GM21367 (cell line): ENCODE measurements around the gene CACNA2D1.

ENCODE experiments used
- ATAC-seq: cut with Tn5 transposase; IDR thresholded peaks from one replicate; pipeline ENCODE4 v1.9.1; 2021; ENCODE audit not compliant: unreplicated experiment

The CACNA2D1 gene

DNA sequence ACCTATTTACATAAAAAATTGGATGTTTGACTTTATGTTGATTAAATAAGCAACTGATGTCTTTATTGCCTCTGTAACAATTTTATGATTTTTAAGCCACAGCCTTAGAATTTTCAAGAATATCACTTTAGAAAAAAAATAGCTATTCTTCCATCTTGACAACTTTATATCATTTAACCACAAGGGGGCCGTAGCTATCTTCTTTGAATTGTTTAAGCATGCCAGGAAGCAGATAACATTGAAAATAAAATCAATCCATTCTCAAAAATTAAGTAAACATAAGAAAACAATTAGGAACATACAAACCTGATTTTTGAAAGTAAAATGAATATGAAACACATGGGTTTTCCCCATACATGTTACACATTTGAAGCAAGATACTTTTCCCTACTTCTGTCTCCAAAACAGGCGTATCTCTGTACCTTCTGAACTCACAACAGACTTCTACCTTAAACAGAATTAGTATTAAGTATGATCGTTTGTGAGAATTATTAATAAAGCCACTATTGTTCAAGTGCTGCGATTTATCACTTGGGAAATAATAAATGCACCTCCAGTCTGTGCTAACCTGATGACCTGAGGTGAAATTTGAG lies 209.0 kb downstream of the CACNA2D1 start:
- ATAC-seq: no peak

DNA sequence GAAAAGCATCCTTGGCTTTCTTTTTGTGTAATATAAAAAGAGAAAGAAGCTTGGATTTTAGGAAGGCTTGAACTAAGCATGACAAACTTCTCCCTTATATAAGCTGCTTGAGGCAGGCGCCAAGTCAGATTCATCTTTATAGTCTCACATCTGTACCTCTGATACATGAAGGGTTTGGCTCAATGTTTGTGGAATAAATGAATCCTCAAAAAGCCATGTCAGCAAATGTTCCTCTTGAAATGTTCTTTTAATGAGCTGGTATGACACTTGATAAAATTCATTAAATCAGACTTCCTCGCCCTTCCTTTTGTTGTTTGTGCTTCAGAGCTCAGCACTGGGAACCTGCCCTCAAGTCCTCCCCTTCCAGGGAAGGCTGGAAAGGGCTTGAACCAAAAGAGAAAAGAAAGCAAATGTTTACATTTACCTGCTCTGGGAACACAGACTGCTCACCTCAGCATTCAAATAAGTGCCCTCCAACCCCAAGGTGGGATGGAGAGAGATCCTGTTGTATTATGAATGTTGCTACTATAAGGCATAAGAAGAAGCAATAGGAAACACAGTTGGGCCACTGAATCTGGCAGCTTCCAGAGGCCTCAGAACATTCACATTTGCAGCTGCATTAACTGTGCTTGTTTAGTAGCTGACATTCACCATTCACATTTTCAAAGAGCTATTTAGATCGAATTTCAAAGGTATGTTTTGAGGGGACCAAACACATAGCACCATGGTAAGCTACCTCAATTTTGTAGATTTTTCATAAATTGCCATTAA lies 212.6 kb downstream of the CACNA2D1 start:
- no peak for ATAC-seq

DNA sequence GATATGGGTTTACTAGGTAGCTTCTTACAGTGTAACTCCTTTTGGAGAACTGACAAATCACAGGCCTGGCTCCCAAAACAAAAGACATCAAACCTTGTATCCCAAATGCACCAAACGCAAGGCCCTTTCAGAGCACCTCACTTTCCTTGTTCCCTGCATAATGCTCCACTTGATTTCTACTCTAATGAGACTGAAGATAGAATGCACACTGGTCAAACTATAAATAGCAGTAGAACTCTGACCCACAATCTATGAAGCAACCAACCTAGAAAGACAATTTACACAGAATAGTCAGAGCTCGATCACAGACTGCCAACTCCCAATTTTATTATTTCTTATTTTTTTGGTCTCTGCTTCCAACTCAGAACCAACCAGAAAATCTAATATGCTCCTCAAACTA lies 214.4 kb downstream of the CACNA2D1 start:
- ATAC-seq: no peak

DNA sequence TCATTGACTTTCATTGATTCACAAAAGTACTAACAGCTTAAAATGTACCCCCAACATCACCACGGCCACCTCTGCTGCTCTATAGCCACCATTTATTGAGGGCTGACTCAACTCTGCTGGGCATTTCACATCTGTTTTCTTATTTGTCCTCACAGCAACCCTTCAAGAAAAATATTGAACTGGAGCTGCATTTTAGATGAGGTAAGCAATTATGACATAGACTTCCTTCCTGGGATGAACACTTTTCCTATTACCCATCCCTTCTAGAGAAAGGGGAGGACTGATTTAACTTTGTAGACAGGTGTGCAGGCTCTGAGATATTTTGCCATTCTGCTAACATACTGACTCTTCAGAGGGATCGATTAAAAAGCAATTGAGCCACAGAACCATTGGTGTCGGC lies 217.4 kb downstream of the CACNA2D1 start:
- no peak for ATAC-seq

DNA sequence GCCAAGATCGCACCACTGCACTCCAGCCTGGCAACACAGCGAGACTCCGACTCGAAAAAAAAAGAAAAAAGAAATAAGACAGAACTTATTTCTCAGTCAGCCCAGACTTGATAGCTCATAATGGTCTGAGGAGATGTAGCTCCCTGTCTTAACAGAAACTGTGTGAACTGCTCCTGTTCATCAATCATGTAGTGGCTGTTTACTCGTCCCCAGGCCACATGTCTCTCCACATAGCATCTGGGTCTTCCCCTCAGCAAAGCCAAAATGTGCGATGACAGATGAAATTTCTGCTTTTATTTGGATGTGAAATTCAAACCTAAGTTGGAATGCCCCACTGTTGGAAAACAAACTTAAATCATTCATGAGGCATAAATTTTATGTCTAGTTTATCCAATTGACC lies 219.0 kb downstream of the CACNA2D1 start:
- no peak for ATAC-seq

DNA sequence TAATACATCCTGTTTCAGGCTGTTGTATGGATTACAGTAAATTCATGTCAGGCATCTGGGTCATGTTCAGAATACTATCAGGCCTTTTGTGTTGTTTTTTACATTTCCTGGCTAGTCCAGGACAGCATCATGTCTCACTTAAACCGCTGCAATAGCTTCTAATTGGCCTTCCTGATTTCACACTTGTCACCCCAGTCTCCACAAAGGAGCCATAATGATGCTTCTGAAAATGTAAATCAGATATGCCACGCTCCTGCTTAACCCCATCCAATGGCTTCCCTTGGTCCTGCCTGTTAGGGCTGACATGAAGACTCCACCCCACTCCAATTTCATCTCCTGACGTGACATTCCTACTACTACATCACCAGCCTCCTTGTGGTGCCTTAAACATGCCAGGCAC lies 220.0 kb downstream of the CACNA2D1 start:
- ATAC-seq: no peak

DNA sequence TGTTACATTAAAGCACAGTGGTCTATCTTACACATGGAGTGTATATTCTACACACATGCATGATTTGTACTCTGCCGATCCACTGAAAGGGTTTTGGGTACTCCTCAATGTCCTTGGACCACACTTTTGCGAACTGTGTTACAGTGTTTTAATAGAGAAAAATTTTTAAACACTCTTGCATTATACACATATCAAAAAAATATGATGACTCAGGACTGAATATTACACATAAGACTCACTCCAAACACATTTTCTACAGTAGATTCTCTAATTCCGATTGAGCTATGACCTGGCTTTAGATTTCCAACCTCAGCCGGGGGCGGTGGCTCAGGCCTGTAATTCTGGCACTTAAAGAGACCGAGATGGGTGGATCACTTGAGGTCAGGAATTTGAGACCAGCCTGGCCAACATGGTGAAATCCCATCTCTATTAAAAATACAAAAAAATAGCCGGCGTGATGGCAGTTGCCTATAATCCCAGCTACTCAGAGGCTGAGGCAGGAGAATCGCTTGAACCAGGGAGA lies 222.4 kb downstream of the CACNA2D1 start:
- ATAC-seq: no peak

DNA sequence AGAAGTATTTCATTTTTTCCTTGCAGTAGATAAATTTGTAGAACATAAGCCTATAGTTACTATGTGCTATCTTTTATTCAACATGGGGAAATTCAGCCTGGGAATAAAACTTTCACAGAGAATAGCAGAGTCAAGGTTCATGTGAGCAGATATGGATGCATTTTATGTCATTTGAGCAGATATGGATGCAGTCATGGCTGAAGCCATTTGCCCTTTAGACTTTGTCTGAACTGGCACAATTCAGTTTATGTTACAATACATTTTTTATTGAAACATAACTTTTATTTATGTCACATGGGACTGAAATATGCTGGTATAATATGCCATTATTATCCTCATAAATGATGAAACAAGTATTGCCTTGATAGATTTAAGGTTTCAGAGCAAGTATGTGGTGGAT lies 231.1 kb downstream of the CACNA2D1 start:
- no peak for ATAC-seq

DNA sequence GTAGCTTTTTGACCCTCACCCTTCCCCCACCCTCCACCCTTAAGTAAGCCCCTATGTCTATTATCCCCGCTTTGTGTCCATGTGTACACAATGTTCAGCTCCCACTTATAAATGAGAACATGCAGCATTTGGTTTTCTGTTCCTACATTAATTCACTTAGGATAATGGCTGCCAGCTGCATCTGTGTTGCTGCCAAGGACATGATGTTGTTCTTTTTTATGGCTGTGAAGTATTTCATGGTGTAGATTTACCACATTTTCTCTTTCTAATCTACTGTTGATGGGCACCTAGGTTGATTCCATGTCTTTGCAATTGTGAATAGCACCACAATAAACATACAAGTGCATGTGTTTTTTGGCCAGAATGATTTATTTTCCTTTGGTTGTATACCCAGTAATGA lies 232.2 kb downstream of the CACNA2D1 start:
- no peak for ATAC-seq

DNA sequence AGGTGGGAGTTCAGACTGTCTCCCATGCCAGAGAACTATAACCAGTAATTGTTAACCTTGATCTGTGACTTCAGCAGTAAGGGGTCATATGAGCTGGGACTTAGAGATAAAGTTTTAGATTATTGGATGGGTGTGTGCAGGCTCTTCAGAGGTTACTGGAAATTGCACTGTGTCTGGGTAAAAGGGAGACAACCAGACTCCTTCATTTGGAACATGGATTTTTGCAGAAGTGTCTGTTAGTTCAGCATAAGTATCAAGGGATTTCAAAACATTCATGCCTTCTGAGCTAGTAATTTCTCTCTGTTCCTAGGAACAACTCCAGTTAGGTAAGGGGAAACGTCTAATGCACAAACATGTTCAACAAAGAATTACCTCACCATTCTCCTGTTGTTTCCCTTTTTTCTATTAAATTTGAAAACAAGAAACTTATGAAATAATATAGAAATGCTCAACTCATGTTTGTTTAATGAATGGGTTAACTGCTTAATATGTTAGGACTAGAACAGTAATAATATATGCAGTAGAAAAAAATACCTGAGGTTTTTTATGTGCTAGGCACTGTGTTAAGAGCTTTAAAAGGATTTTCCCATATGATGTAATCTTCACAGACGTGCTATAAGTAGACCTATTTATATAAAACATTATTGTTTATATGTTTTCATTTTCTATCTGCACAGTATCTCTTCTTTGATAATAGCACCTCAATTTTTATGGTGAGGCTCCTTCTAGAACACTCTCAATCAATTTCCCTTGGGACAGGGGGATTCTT lies 233.0 kb downstream of the CACNA2D1 start:
- no peak for ATAC-seq

DNA sequence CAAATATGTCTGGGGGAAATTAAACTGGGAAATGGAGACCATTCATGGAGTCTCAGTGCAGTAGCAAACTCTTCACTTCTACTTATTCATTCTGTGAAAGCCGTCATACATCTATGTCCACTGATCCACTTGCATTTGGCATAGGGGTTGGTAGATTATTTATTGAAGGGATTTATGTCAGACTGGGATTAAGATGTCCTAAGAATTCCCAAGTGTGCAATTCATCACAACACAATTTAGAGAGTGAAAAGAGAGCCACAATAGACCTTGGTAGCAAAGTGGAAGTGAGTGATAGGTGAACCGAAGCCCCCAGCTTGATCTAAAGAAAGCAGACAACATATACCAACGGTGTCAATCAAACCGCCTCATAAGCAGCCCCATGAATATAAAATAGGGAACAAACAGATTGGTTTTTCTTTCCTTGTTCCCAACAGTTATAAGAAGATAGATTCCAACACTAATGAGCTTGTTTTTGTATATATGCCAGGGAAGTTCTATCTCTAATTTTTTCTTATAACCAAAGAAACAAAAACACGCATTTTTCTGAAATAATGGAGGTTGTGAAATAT lies 234.3 kb downstream of the CACNA2D1 start:
- no peak for ATAC-seq

DNA sequence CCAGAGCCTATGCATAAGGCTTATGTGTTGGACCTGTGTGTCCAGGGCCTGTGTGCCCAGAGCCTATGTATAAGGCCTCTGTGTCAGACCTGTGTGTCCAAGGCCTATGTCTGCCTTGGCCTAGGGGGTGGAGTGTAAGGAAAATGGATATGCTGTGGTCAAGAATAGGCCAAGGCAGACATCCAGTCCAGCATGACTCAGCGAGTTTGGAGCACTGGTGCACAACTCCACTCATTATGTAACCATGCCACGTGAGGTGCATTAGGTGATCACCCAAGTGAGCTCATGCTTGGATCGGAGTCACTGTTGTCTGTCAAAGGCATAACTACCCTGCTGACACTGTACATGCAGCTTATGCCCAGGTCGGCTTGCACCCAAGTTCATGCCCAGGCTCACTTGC lies 238.9 kb downstream of the CACNA2D1 start:
- no peak for ATAC-seq

DNA sequence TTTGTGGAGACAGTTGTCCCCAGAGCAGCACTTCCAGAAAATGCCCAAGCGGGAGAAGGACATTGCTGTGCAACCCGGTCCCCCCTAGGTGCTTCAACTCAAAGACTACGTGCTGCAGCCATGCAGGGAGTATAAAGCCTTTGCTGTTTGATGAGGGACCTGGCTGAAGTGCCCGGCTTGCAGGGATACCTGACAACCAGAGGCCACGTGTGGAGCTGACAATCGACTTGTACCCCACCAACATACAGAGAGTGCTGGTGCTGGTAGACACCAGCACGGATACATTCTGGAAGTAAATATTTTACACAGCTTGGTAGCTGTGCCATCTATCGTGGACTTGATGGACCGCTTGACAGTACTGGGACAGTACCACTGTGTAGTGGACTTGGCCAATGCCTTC lies 240.6 kb downstream of the CACNA2D1 start:
- no peak for ATAC-seq

DNA sequence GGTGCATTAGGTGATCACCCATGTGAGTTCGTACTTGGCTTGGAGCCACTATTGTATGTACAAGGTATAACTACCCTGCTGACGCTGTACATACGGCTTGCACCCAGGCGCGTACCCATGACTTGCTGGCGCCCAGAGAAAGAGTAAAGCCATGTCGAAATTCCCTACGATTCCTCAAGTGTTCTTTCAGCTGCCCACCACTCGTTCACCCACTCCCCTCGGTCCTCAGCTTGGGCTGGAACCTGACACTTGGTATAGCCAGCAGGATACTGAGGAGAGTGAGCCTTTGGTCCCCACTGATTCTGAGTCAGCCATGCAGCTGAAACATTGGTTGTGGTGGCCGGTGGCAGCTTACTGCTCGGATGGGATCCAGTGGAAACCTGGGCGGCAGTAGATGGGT lies 241.5 kb downstream of the CACNA2D1 start:
- no peak for ATAC-seq

DNA sequence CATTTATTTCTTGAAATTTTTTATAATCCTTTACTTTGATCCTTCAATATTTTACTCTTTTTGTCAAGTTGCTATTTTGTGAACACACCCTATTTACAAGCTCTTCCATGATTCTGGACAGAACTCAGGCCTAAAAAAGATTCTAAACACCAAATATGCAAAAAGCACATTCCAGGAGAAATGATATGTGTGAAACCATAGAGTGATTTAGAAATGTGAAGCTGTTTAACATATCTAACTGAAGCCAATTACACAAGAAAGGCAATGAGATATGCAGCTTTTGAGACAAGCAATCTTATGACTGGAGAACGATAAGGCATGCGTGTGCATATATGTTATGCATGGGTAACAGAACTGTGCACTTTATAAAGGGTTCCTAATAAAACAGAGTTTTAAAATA lies 243.0 kb downstream of the CACNA2D1 start:
- ATAC-seq: no peak

DNA sequence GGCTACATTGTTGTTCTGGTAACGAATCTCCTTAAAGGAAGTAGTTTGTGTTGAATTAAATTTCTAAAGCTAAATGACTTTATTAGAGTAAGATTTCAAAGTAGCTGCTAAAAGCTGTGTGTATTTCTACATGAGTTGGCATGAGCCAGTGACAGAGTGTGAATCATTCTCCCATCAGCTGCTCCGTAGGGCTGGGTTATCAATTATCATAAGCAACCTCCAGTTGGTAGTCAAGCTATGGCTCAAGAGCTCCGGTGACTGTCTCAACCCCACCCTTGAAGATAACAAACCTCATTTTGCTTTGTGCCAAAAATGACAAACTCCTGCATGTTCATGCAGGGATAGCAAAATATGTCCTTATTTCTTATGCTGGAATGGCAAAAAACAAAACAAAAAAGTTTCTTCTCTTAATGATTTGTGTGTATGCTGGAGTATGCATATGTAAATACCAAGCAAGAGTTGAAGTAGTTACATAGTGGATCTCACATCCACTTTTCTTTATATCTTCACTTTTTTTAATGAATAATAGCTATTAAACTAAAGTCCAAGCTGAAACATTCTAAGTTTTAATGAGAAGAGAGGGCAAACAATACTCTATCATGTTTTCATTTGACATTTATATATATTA lies 249.4 kb downstream of the CACNA2D1 start:
- ATAC-seq: no peak

DNA sequence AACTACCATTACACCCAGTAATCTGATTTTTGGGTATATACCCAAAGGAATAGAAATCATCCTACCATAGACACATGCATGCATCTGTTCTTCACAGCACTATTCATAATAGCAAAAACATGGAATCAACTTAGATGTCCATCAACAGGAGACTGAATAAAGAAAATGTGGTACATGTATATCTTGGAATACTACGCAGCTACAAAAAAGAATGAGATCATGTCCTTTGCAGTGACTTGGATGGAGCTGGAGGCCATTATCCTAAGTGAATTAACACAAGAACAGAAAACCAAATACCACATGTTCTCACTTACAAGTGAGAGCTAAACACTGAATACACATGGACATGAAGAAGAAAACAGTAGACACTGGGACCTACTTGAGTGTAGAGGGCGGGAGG lies 254.9 kb downstream of the CACNA2D1 start:
- ATAC-seq: no peak

DNA sequence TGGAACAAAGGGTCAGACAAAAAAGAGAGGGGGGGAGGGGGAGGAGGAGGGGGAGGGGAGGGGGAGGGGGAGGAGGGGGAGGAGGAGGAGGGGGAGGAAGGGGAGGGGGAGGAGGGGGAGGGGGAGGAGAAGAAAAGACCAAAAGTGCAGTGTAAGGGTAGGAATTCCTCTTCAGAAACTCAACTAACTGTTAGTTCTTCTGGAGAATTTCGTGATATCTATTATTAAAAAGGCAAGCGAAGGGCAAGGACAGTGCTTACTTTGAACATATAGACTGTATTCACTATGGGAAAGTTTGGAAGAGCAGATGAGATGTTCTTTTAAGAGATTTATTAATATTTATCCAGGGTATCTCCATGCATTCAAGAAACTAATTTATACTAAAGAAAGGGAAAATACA lies 258.1 kb downstream of the CACNA2D1 start:
- no peak for ATAC-seq

DNA sequence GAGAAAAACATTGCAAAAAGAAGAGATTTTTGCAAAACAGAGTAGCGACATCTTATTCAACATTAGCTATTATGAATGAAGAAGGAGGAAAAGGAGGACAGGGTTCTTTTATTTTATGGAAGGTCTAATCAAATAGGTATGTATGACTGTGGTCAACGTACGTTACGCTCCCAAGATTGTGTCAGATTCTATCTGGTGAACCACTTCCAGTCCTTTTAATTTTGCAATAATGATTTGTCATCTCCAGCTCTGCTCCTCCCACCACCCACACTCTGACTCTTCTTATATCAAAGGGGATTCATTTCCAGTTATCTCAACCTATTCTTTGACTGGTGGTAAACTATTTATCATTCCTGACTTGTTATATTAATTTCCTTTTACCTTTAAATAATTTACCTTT lies 259.9 kb downstream of the CACNA2D1 start:
- no peak for ATAC-seq

DNA sequence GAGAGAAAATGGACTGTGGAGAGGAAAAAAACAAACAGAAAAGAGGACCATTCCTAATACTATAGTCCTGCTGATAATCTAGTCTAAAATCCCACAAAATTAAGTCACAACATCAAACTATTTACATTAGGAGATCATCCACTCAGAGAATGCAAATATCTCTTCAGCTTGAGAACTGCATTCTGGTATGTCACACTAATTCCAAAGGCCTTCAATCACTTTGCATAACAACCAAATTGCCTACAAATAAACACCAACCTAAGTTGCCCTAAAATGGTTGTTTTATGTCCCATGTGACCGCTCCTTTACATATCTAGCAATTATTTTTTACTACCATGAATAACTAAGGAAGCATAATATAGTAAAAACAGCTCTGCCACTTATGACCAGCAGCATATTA lies 264.3 kb downstream of the CACNA2D1 start:
- ATAC-seq: no peak

DNA sequence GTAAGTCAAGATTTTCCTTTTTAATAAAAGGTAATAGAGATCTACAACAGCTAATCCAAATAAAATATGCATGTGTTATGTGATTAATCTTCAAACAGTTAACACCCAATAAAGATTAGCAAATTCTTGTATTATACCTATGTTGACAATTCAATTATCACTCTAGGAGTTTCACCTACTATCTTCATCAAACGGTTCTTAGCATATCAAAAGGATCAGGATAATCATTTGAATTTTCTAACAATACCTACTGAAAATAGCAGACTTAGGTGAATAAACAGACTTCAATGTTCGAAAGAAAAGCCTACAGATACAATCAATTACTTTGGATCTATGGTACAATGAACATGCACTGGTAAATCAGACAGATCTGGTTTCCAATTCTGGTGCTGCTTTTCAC lies 268.3 kb downstream of the CACNA2D1 start:
- no peak for ATAC-seq
